Activated T-cell treated with anti-CD3 and anti-CD28 coated beads, Interleukin-2, amount 50 U/mL, for 24 hours (primary cell): ENCODE measurements around the gene KRT14.
"Not testable (repeated sequence)": the region's sequence is repeated elsewhere in the genome, so short reads cannot be mapped to it uniquely, and the experiment has no call there.

ENCODE experiments used
- DNase-seq: peaks from one replicate; pipeline ENCODE4 v3.0.0-alpha.2; 2020
- H3K27ac Mint-ChIP-seq: 2 replicates; pipeline ENCODE4 v1.8.0; 2020; ENCODE audit warnings: mild to moderate bottlenecking, mixed read lengths
- H3K27me3 Mint-ChIP-seq: 2 replicates; pipeline ENCODE4 v1.8.0; 2020; ENCODE audit warnings: mixed read lengths
- H3K36me3 Mint-ChIP-seq: 2 replicates; pipeline ENCODE4 v1.8.0; 2020; ENCODE audit warnings: low read depth, mixed read lengths
- H3K4me1 Mint-ChIP-seq: 2 replicates; pipeline ENCODE4 v1.8.0; 2020; ENCODE audit warnings: low read depth, mixed read lengths
- H3K4me3 Mint-ChIP-seq: 2 replicates; pipeline ENCODE4 v1.8.0; 2020; ENCODE audit warnings: mild to moderate bottlenecking, moderate library complexity, mixed read lengths
- H3K9me3 Mint-ChIP-seq: 2 replicates; pipeline ENCODE4 v1.8.0; 2020; ENCODE audit warnings: mixed read lengths

Gene KRT14

GRCh38 chr17:41617698-41618097, 31.0 kb upstream of the KRT14 start:
- Mint-ChIP-seq H3K27ac (no peak overlapping the region), H3K4me3 (no peak overlapping the region)

GRCh38 chr17:41617136-41617535, 30.4 kb upstream of the KRT14 start:
- H3K27me3 Mint-ChIP-seq = peaks cover 7% of the 10 kb centered on the region
- DNase-seq = no peak
- no peaks in the 10 kb centered on the region for H3K9me3 Mint-ChIP-seq
- H3K27ac Mint-ChIP-seq = no peak overlapping the region
- no peak overlapping the region for H3K4me3 Mint-ChIP-seq
- H3K4me1 Mint-ChIP-seq = no peaks in the 10 kb centered on the region
- no peaks in the 10 kb centered on the region for H3K36me3 Mint-ChIP-seq

More at GRCh38 chr17:41617698-41618097, 31.0 kb upstream of the KRT14 start:
- Mint-ChIP-seq H3K36me3 (no peaks in the 10 kb centered on the region), H3K4me1 (no peaks in the 10 kb centered on the region), H3K27me3 (peaks cover 7% of the 10 kb centered on the region), H3K9me3 (no peaks in the 10 kb centered on the region)
- DNase-seq = no peak

GRCh38 chr17:41616486-41616885, 29.8 kb upstream of the KRT14 start:
- H3K9me3 Mint-ChIP-seq, H3K4me3 Mint-ChIP-seq, H3K27ac Mint-ChIP-seq, DNase-seq, H3K27me3 Mint-ChIP-seq, H3K4me1 Mint-ChIP-seq, H3K36me3 Mint-ChIP-seq: not testable (repeated sequence)

- Mint-ChIP-seq H3K36me3 (no peaks in the 10 kb centered on the region), H3K4me3 (no peak overlapping the region), H3K27me3 (peaks cover 12% of the 10 kb centered on the region), H3K4me1 (no peaks in the 10 kb centered on the region), H3K27ac (no peak overlapping the region), H3K9me3 (no peaks in the 10 kb centered on the region)
- no peak for DNase-seq
Observed at GRCh38 chr17:41615454-41615853, 28.8 kb upstream of the KRT14 start.

- H3K27ac Mint-ChIP-seq, H3K4me3 Mint-ChIP-seq, H3K4me1 Mint-ChIP-seq, DNase-seq, H3K36me3 Mint-ChIP-seq, H3K9me3 Mint-ChIP-seq: not testable (repeated sequence)
- H3K27me3 Mint-ChIP-seq = peaks cover 18% of the 10 kb centered on the region
Observed at GRCh38 chr17:41614767-41615166, 28.1 kb upstream of the KRT14 start.

GRCh38 chr17:41614098-41614497, 27.4 kb upstream of the KRT14 start:
- no peaks in the 10 kb centered on the region for H3K4me1 Mint-ChIP-seq
- no peak for DNase-seq
- no peak overlapping the region for H3K27ac Mint-ChIP-seq
- no peaks in the 10 kb centered on the region for H3K9me3 Mint-ChIP-seq
- peaks cover 19% of the 10 kb centered on the region for H3K27me3 Mint-ChIP-seq
- H3K4me3 Mint-ChIP-seq = no peak overlapping the region
- H3K36me3 Mint-ChIP-seq = no peaks in the 10 kb centered on the region

GRCh38 chr17:41613277-41614082, 26.8 kb upstream of the KRT14 start:
- no peak overlapping the region for H3K4me3 Mint-ChIP-seq
- DNase-seq = no peak

GRCh38 chr17:41612376-41613160, 25.9 kb upstream of the KRT14 start, which contains the start of gene KRT16:
TSS of gene KRT16 (minus strand) at chr17:41612767. CDS start at chr17:41612688, 79 bp downstream.
- H3K9me3 Mint-ChIP-seq, DNase-seq, H3K4me3 Mint-ChIP-seq, H3K27ac Mint-ChIP-seq, H3K36me3 Mint-ChIP-seq, H3K4me1 Mint-ChIP-seq: not testable (repeated sequence)
- H3K27me3 Mint-ChIP-seq = peaks cover 23% of the 10 kb centered on the region

More at GRCh38 chr17:41613277-41614082, 26.8 kb upstream of the KRT14 start:
- Mint-ChIP-seq H3K36me3 (no peaks in the 10 kb centered on the region), H3K27ac (no peak overlapping the region), H3K27me3 (peaks cover 23% of the 10 kb centered on the region), H3K9me3 (no peaks in the 10 kb centered on the region), H3K4me1 (no peaks in the 10 kb centered on the region)

- H3K4me1 Mint-ChIP-seq = no peaks in the 10 kb centered on the region
- H3K4me3 Mint-ChIP-seq = no peak overlapping the region
- DNase-seq = no peak
- H3K9me3 Mint-ChIP-seq = peaks cover 11% of the 10 kb centered on the region
- H3K27me3 Mint-ChIP-seq = peaks cover 33% of the 10 kb centered on the region
- H3K36me3 Mint-ChIP-seq = no peaks in the 10 kb centered on the region
- no peak overlapping the region for H3K27ac Mint-ChIP-seq
Observed at GRCh38 chr17:41610965-41611640, 24.4 kb upstream of the KRT14 start.

GRCh38 chr17:41610061-41610517, 23.4 kb upstream of the KRT14 start:
- H3K4me1 Mint-ChIP-seq = not testable (repeated sequence)
- H3K27me3 Mint-ChIP-seq = peaks cover 35% of the 10 kb centered on the region

GRCh38 chr17:41606930-41607329, 20.2 kb upstream of the KRT14 start:
- not testable (repeated sequence) for H3K36me3 Mint-ChIP-seq, DNase-seq, H3K27ac Mint-ChIP-seq, H3K4me1 Mint-ChIP-seq, H3K4me3 Mint-ChIP-seq
- Mint-ChIP-seq H3K27me3 (peaks cover 54% of the 10 kb centered on the region), H3K9me3 (peaks cover 15% of the 10 kb centered on the region)

More at GRCh38 chr17:41610061-41610517, 23.4 kb upstream of the KRT14 start:
- H3K27ac Mint-ChIP-seq, DNase-seq, H3K36me3 Mint-ChIP-seq, H3K4me3 Mint-ChIP-seq: not testable (repeated sequence)
- H3K9me3 Mint-ChIP-seq = peaks cover 15% of the 10 kb centered on the region

- DNase-seq = no peak
- Mint-ChIP-seq H3K9me3 (peaks cover 13% of the 10 kb centered on the region), H3K4me3 (no peak overlapping the region), H3K27me3 (peaks cover 41% of the 10 kb centered on the region), H3K27ac (no peak overlapping the region), H3K4me1 (no peaks in the 10 kb centered on the region), H3K36me3 (no peaks in the 10 kb centered on the region)
Observed at GRCh38 chr17:41602524-41602923, 15.8 kb upstream of the KRT14 start.

- Mint-ChIP-seq H3K36me3 (no peaks in the 10 kb centered on the region), H3K4me3 (no peak overlapping the region), H3K27me3 (peaks cover 27% of the 10 kb centered on the region), H3K27ac (no peak overlapping the region), H3K9me3 (no peaks in the 10 kb centered on the region), H3K4me1 (no peaks in the 10 kb centered on the region)
- DNase-seq = no peak
Observed at GRCh38 chr17:41600318-41600717, 13.6 kb upstream of the KRT14 start.

GRCh38 chr17:41599680-41600079, 13.0 kb upstream of the KRT14 start:
- no peaks in the 10 kb centered on the region for H3K36me3 Mint-ChIP-seq
- no peaks in the 10 kb centered on the region for H3K9me3 Mint-ChIP-seq
- no peak overlapping the region for H3K4me3 Mint-ChIP-seq
- H3K27ac Mint-ChIP-seq = no peak overlapping the region
- H3K4me1 Mint-ChIP-seq = no peaks in the 10 kb centered on the region
- H3K27me3 Mint-ChIP-seq = peaks cover 26% of the 10 kb centered on the region
- no peak for DNase-seq
